ENCODE data around the gene MND1. TPM values are rescaled to one million over a fixed set of nuclear protein-coding genes. Genes with fewer than 3 reads are reported as not detected.
"Not testable (repeated sequence)": the region's sequence is repeated elsewhere in the genome, so short reads cannot be mapped to it uniquely, and the experiment has no call there.

The MND1 gene
- total RNA-seq, 1 donor from 2014 or later, result not detected

DNA sequence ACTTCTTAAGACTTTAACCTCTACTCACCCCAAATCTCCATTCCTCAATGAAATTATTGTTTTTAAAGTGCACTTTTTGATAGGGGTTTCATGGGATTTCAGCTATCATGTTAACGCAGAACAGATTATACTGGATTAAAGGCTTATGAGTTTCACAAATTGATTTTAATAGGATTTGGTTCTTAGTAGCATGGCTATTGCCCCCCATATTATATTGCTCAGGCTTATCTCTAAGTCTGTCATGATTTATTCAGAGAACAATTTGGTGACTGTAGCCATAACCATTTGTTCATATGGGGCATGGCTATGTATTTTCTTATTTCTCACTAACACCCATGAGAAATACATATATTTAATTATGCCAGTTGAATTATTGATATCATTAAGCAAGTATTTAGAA, 57.0 kb downstream of the MND1 start:
- no peak for DNase-seq (ENCODE audit: low spot score)

DNA sequence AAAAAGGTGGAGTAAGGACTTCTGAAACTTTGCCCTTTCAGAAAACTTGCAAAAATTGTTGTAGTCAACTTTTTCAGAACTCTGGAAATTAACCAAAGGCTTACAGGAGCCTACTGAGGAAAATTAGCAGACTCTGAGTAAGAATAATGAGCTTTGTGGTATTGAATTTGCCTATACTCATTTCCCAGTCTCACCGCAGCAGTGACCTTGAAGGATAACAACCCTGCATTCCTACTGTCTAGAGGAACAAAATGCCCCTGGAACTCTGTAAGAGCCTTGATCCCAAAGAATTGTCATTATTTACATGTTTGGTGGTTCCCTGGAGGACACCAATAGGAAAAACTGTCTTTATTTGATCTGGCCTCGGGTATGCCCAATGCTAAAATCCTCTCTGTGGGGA, 57.9 kb downstream of the MND1 start:
- DNase-seq (ENCODE audit: low spot score), result no peak

DNA sequence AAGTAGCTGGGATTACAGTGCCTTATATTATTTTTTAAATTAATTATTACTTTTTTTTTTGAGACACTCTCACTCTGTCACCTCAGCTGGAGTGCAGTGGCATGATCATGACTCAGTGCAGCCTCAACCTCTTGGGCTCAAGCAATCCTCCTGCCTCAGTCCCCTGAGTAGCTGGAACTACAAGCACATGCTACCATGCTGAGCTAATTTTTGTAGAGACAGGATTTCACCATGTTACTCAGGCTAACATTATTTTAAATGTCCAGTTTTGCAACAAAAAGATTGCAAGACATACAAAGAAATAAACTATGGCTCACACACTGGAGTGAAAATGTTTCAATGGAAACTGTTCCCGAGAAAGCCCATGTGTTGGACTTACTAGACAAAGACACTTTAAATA, 59.2 kb downstream of the MND1 start:
- DNase-seq (ENCODE audit: low spot score), result no peak

DNA sequence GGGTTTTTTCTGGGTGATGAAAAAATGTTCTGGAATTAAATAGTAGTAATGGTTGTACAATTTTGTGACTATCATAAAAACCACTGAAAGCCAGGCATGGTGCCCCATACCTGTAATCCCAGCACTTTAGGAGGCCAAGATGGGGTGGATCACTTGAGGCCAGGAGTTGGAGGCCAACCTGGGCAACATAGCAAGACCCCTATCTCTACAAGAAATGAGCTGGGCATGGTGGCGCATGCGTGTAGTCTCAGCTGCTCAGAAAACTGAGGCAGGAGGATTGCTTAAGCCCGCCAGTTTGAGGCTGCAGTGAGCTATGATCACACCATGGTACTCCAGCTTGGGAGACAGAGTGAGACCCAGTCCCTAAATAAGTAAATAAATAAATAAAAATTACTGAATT, 63.4 kb downstream of the MND1 start:
- no peak for DNase-seq (ENCODE audit: low spot score)

DNA sequence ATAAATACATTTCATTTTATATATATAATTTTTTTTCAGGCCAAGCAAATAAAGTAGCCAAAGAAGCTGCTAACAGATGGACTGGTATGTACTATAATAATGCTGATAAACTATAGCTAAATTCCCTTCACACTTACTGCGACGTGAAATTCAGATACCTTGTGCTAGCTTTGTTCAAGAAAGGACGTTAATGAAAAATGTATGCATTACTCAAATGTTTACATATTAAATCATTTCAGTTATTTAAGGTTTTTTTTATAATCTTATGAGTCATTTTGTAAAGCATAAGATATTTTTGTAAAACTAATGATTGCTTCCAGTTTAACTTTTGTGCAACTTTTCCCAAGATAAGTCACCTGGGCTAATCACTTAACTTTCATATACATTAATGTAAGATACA, 64.4 kb downstream of the MND1 start:
- DNase-seq (ENCODE audit: low spot score), result no peak

DNA sequence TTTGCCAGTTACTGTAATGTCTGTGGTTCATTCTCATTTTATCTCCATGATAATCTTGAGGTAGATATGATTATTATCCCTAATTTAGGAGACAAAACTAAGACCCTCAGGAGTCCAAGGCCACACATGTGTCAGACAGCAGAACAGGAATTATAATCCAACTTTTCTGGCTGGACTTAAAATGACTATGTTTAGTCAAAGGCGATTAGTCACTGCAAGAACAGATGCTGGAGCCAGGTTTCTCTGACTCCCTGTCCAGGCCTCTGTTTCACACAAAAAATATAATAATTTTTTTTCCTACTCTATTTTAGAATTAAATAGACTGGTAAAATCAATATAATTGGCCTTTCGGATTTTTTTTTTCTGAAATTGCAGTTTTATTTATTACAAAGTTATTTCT, 64.9 kb downstream of the MND1 start:
- DNase-seq (ENCODE audit: low spot score), result no peak

DNA sequence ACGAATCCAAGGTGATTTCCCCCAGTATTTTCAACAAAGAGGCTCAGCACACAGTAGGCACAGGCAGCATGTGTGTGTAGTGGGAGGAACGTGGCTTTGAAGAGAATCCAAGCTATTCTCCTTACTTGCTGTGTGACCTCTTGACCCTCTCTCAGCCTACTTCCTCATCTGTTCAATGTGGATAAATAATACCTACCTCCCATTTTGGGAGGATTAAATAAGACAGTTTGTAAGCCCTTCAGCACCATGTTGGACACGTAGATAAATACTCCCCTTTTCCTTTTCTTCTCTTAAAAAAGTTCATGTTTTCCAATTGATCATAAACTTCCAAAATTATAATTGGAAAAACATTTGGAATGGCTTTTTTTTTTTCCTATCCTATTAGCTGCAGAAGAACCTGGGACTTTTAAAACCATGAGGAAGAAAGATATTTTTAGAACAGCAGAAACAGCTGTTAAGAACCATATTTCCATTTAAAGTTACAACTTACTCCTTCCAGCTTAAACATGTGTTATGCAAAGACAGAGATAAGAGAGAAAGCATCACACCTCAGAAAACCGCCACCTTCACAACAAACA, 65.5 kb downstream of the MND1 start:
- DNase-seq (ENCODE audit: low spot score), result no peak

DNA sequence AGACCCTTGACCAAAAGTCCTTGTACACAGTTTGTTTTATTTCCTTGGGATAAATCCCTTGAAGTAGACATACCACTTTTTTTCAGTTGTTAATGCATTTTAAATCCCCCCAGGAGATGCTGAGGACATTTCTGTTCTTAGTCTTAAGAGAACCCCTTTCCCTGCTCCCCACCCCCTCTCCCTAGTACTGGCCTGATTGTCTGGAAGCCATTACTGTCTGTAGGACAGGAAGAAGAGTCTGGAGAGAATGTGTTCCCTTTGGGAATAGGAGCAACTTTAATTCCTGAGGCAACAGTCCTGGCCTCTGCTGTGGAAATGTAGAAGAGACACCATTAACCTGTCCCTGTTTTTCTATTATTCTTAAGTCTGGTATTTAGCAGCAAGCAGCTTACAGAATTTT, 69.4 kb downstream of the MND1 start:
- no peak for DNase-seq (ENCODE audit: low spot score)

DNA sequence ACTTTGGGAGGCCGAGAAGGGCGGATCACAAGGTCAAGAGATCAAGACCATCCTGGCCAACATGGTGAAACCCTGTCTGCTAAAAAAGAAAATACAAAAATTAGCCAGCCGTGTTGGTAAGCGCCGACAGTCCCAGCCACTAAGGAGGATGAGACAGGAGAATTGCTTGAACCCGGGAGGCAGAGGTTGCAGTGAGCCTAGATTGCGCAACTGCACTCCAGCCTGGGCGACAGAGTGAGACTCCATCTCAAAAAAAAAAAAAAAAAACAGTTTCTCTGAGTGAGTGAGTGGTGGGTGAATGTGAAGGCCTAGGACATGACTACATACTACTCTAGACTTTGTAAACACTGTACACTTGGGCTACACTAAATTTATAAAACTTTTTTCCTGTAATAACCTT, 72.0 kb downstream of the MND1 start:
- not testable (repeated sequence) for DNase-seq (ENCODE audit: low spot score)

DNA sequence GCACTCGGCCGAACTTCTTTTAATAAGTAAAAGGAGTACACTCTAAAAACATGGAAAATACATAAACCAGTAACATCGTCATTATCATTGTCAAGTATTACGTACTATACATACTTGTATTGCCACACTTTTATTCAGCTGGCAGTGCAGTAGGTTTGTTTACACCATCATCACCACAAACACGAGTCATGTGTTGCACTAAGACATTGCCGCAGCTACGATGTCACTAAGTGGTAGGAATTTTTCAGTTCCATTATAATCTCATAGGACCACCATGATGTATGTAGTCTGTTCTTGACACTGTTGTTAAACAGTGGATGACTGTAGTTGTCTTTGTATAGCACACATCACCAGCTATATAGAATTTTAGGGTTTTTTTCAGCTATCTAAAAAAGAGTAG, 73.6 kb downstream of the MND1 start:
- DNase-seq (ENCODE audit: low spot score), result no peak

DNA sequence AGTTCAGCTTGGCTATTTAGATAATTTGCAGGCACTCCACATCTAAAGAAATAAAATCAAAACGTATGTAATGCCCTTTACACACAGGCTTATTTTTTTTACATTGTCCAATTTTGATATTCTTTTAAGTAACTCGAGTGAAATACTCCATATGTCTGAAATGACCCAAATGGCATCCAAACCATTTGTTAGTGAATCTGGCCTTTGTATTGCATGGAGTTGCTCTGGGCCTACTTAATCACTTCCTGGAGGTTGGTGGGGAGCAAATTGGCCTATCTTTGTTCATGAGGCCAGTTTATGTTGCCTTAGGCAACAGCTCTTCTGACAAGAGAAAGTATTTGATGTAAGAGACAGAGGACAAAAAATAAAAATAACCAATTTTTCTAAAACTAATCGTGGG, 74.1 kb downstream of the MND1 start:
- no peak for DNase-seq (ENCODE audit: low spot score)

DNA sequence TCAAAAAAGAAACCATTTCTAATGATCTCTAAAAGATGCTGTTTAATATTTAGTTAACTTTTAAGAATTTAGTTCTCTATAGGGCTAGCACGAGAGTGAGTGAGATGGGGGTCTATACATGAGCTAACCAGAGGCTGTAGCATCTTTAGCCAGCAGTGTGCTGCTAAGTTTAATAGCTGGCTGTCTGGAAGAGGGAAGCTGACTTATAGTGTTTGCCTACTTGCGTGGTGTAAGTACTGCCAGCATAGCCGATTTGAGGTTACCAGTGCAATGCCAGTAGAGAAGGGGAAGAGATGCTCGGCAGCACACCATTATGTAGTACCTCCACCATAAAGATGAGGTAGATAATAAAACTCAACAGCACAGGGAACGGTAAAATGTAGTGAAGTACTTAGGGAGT, 74.5 kb downstream of the MND1 start:
- DNase-seq (ENCODE audit: low spot score), result no peak

DNA sequence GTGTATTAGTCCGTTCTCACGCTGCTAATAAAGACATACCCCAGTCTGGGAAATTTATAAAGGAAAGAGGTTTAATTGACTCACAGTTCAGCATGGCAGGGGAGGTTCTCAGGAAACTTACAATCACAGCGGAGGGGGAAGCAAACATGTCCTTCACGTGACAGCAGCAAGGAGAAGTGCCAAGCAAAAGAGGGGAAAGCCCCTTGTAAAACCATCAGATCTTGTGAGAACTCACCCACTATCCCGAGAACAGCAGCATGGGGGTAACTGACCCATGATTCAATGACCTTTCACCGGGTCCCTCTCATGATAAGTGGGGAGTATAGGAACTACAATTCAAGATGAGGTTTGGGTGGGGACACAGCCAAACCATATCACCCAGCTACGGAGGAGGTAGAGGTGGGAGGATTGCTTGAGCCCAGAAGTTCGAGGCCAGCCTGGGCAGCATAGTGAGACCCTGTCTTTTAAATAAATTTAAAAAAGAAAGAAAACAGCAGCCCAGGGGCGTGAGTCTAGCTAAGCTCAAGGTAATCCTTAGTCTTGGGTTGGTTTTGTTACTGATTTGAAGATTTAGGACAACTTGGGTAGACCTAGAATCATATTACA, 75.3 kb downstream of the MND1 start:
- DNase-seq (ENCODE audit: low spot score), result no peak

DNA sequence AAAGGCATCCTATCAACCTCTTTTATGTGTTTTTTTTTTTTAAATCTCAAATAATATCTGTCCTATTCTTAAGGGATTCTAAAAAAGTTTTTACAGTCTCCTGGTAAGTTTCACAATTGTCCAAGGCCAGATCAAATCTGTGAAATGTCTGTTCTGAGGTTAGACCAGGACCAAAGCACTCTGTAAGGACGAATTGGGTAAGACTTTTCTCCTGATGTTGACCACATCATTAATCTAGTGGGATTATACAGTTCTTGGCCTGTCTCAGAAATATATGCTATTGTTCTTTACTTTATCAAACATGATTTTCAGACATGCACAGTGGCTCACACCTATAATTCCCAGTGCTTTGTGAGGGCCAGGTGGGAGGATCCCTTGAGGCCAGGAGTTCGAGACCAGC, 75.9 kb downstream of the MND1 start:
- DNase-seq (ENCODE audit: low spot score), result no peak

DNA sequence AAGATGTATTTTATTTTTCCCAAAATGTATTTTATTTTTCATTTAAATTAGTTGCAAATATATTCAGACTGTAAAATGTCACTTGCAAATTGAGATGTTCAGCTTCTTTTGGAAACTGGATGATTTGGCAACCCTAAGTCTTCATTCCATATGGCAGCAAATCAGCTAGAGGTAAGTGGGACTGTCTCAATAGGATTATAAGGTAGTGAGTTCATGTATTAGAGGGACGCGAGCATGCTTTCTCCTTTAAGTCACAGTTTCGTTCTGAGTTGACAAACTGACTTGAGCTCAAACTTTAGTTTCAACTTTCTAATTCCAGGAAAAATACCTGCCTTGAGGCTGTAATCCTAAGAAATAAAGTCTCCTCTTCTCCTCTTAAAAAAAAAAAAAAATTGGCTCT, 77.5 kb downstream of the MND1 start:
- no peak for DNase-seq (ENCODE audit: low spot score)

DNA sequence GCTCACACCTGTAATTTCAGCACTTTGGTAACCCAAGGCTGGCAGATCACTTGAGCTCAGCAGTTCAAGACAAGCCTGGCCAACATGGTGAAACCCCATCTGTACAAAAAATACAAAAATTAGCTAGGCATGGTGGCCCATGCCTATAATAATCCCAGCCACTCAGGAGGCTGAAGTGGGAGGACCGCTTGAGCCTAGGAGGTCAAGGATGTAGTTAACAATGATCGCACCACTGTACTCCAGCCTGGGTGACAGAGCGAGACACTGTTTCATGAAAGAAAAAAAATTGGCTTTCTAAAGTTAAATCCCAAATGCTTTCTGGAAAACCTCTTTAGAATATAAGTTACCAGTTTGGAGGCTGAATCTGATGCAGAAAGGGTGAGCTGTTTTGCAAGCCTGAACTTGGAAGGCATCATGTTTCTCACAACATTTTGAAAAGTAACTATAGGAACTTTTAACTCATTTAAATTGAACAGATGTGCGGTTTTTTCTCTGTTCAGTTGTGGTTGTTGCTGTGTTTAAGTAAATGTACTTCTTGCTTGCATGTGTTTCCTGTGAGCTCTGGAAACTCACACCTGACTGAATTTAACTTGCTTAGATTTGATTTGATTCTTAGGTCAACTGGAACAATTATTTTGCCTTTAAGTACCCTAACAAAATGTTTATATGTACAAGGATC, 81.9 kb downstream of the MND1 start:
- DNase-seq (ENCODE audit: low spot score), result no peak

DNA sequence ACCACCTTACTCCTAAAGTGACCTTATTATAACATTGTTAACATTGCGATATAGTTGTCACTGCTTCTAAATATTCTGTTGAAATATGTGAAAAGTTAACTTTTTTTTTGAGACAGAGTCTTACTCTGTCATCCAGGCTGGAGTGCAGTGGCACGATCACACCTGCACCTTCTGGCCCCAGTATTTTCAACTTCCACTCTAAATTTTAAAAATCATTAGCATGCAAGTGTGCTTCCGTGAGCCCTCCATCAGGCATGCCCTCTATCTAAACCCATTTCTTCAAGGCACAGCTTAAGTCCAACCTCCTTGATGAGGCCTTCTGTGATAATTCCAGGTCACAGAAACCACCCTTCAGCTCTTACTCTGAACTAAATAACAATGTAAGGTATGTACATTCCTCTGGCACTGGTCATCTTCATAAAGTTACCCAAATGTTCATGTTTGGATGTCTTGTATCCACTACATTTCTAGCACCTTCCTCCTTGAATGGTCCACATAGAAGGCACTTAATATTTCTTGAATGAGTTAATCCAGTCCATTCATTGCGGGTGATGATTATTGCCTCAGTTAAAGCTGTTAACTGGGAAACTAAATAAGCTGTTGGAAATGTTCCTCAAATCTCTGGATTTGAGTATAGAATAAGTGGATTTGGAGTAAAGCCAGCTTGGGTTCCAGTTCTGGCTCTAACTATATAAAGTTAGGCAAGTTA, 83.0 kb downstream of the MND1 start:
- DNase-seq (ENCODE audit: low spot score), result no peak

DNA sequence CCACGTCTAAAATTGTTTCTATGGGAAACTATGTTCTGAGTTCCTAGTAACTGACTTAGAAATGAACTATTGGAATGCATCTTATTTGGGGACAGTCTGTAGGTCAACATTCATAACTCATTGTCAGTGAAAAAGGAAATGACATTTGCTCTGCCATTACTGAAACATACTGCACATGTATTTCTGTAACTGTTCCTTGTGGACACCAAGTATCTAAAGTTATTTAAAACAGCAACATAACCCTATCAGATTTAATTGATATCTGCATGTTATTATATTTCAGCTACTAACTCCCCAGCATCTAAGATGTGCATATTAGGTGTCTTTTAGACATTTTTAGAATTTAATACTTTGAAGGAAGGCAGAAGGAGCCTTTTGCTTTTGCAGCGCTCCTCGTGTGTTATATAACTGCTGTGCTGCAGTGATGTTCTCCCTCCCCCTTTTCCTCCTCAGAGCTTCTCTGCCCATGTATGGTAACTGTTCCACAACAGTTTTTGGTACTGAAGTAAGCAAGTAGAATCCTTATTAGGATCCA, 84.5 kb downstream of the MND1 start:
- no peak for DNase-seq (ENCODE audit: low spot score)

DNA sequence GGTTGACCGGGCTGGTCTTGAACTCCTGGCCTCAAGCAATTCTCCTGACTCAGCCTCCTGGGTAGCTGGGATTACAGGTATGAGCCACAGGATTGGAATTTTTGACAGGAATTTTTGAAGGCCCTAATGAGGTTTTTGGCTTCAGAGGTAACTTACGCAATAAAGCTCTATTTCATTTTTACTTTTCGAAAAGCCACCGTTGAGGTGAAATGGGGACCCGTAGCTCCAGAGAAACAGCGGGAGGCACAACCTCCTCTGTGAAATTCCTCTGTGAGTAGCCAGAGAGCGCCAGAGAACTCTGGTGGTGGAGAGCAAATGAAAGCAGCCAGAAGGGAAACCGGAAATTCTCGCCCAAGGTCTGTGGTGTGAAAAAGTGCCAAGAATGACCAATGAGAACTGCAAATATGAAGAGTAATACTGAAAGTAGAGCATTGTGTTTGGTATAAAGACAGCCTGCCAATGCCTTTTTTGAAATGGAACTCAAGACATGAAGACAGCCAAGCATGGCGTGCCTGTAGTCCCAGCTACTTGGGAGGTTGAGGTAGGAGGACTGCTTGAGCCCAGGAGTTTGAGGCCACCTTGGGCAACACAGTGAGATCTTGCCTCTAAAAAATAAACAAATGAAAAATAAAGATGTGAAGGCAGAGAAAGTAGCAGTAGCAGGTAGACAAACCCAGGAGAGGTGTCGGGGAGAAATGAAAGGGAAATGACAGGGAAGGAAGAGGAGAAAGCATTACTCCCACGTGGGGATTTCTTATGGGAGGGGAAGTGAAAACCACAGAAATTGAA, 88.7 kb downstream of the MND1 start:
- DNase-seq (ENCODE audit: low spot score), result no peak

DNA sequence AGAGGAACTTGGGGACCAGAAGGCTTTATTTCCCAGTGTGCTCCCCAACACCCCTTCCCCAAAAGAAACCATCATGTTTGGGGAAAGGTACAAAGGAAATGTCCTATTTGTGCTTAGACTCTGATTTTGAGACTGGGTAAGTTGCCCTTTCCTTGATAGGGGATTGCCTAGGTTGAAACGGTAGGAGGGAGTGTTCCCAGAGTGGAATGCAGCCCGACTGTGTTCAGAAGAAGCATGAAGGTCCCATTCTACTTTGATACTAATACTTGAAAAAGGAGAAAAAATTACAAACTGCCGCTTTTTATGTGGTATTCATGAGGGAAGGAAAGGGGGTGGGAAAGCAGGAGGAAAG, 89.2 kb downstream of the MND1 start:
- no peak for DNase-seq (ENCODE audit: low spot score)

DNA sequence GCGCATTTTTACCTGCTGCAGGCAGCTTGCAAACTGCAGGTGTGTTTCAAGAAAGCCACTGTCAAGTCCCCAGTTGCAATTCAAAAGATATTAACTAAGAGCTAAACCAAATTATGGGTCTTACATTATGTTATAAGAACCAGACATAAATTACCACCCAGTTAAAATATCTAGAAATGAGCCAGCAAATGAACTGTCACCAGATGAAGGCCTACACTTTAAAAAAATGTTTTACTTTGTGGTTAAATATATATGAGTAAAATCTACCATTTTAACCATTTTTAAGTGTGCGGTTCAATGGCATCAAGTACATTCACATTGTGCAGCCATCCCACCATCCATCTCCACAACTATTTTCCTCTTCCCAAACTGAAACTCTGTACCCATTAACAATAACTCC, 89.7 kb downstream of the MND1 start:
- no peak for DNase-seq (ENCODE audit: low spot score)

Measured in mesenteric fat pad (tissue), 1 donor.